ENCODE data around the gene PTH1R. TPM values are rescaled to one million over a fixed set of nuclear protein-coding genes. Genes with fewer than 3 reads are reported as not detected.
A peak's percentile ranks its signal among the peaks of the same experiment; 100 is the strongest.

The PTH1R gene
- total RNA-seq, 1 experiment from 2014 or later = 1.3 TPM

DNA sequence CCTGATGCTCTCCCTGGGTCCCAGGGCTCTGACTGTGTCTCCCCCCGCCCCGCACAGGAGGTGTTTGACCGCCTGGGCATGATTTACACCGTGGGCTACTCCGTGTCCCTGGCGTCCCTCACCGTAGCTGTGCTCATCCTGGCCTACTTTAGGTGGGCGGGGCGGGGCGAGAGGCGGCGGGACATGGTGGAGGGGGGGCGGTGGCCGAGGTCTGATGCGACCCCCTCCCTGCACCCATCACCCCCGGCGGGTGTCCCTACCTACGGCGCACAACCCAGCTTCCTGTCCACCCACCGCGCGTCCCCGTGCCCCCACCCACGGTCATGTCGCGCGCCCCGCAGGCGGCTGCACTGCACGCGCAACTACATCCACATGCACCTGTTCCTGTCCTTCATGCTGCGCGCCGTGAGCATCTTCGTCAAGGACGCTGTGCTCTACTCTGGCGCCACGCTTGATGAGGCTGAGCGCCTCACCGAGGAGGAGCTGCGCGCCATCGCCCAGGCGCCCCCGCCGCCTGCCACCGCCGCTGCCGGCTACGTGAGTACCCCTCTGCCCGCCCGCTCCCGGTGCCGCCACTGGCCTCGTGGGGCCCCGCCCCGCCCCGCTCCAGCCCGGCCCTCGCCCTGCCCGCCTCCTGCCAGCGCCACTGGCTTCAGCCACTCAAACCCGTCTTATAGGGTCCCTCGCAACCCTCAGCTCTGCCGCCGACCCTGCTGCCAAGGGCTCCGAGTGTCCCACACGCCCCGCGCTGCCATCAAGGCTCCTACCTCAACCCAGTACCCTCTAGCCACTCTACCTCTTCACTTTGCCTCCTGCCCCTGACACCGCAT, 21.0 kb downstream of the PTH1R start:
- DNase-seq (ENCODE audit: low read depth) = peak; percentile 65

DNA sequence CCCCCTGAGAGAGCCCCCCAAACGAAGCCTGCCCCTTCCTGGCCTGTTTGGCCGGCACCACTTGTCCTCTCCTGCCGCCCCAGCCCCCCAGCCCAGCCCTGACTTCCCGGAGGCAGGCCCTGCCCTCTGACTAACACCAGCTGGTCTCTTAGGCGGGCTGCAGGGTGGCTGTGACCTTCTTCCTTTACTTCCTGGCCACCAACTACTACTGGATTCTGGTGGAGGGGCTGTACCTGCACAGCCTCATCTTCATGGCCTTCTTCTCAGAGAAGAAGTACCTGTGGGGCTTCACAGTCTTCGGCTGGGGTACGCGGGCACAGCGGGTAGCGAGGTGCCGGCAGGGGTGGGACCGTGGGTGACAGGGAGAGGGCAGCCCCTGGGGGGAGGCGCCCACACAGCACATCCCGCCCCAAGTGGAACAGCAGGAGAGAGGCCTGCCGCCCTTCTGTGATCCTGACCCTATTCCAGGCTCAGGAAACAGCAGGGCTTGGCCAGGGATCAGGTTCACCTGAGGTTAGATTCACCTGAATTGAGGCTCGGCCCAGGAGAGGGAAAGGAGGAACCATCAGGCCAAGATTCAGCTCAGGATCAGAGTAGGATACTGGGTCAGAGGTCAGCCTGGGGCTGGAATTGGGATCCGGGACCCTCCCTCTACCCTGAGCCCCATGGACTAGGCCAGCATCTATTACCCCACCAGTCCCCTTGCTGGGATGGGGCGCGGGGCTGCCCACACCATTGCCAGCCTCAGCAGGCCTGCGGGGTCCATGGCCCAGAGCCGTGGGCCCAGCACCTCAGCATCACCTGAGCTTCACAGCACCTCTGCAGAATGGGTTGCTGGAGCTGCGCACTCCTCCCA, 21.9 kb downstream of the PTH1R start:
- DNase-seq (ENCODE audit: low read depth) = no peak

DNA sequence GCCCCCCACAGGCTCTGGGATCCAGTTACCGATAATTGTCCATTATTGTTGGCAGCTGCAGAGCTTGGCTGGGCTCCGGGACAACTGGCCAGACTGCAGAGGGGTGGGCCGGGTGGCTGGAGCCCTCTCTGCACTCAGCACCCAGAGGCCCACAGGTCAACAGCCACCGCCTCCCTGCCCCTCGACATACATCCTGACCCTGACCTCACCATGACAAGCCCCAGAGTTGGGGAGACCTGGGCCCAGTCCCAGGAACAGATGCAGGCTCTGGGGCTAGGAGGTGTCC, 22.4 kb downstream of the PTH1R start:
- no peak for DNase-seq (ENCODE audit: low read depth)

DNA sequence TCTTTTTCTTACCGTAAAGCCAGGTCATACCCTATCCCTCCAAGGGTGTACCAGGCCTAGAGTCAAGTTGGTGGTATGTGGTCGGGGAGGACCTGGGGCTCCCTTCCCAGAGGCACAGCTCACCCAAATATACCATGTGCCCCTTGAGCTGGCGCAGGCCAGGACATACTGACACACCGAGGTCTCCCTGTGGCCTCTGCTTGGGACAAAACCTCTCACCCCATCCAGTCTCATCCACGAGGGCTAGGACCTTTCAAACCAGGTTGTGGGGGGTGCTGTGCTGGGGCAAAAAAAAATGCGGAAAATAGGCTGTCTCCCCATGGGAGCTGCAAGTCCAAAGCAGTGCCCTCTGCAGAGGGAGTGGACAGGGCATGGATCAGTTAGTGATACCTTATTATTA, 22.8 kb downstream of the PTH1R start:
- DNase-seq (ENCODE audit: low read depth) = no peak

DNA sequence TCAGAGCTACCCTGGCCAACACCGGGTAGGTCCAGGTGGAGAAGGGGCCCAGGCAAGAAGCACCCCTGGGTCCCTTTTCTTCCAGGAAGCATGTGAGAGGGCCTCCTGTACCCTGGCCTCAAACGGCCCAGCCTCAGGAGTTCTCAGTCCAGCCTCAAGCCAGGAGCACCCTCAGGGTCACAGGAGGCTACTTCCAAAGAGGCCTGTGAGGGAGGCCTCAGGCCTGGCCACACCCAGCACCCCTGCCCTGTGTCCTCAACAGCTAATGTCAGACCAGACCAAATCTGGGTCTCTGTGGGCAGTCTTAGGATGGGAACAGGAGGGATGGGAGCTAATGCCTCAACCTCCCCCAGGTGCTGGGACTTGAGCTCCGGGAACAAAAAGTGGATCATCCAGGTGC, 23.5 kb downstream of the PTH1R start:
- DNase-seq (ENCODE audit: low read depth) = no peak

DNA sequence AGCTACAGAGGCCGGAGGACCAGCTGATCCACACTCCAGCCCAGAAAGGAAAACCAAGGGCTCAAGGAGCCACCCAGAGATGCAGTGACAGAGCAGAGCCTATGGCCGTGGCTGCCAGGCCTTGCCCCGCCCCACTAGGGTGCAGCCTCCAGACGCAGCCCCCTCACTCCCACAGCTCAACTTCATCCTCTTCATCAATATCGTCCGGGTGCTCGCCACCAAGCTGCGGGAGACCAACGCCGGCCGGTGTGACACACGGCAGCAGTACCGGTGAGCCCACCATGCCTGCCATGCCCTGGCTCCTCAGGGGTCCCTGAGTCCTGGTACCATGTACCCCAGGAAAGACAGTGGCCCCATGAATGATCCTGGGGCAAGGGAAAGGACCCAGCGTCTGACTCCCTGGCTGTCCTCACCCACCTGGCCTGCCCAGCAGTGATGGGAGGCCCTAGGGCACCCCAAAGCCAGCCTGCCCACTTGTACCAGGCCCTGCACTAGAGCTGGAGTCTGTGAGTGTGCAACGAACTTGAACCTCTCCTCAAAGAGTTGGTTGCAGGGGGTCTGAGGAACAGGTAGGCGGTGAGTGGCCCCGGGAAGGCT, 24.2 kb downstream of the PTH1R start:
- no peak for DNase-seq (ENCODE audit: low read depth)

DNA sequence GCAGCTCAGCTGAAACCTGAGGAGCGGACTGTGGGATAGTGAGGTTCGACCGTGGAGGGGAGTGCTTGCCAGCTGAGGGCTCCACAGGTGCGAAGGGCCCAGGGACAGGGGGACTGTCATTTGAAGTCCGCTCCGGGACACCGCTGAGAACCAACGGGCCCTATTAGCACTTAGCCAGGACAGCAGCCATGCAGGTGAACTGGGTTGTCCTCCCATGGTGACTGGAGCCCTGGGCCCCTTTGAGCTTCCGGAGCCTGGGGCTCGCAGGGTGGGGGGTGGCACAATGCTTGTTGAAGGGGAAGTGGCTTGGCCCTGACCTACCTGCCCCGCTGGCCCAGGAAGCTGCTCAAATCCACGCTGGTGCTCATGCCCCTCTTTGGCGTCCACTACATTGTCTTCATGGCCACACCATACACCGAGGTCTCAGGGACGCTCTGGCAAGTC, 24.7 kb downstream of the PTH1R start:
- no peak for DNase-seq (ENCODE audit: low read depth)

DNA sequence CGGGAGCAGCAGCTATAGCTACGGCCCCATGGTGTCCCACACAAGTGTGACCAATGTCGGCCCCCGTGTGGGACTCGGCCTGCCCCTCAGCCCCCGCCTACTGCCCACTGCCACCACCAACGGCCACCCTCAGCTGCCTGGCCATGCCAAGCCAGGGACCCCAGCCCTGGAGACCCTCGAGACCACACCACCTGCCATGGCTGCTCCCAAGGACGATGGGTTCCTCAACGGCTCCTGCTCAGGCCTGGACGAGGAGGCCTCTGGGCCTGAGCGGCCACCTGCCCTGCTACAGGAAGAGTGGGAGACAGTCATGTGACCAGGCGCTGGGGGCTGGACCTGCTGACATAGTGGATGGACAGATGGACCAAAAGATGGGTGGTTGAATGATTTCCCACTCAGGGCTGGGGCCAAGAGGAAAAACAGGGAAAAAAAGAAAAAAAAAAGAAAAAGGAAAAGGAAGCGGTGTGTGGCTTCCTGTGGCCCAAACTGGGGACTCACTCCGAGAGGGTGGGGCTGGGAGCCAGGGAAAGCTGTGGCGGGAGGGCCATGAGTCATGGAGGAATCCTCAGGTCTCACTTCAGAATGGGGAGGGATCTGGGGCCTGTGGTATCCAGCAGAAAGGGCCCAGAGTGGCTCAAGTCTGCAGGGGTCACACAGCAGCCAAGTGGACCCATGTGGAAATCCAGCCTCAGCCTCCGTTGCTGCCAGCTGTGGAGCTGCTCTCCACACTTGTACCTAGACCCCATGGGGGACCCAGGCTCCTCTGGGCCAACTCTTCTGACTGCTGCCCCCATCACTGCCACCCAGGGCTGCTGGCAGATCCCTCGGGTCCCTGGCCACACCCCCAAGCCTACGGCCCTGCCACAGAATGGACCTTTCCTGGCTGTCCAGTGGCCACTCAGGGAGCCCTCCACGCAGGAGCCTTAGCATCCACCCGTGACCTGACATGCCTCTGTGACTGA, 26.1 kb downstream of the PTH1R start:
- peak; percentile 27 for DNase-seq (ENCODE audit: low read depth)

DNA sequence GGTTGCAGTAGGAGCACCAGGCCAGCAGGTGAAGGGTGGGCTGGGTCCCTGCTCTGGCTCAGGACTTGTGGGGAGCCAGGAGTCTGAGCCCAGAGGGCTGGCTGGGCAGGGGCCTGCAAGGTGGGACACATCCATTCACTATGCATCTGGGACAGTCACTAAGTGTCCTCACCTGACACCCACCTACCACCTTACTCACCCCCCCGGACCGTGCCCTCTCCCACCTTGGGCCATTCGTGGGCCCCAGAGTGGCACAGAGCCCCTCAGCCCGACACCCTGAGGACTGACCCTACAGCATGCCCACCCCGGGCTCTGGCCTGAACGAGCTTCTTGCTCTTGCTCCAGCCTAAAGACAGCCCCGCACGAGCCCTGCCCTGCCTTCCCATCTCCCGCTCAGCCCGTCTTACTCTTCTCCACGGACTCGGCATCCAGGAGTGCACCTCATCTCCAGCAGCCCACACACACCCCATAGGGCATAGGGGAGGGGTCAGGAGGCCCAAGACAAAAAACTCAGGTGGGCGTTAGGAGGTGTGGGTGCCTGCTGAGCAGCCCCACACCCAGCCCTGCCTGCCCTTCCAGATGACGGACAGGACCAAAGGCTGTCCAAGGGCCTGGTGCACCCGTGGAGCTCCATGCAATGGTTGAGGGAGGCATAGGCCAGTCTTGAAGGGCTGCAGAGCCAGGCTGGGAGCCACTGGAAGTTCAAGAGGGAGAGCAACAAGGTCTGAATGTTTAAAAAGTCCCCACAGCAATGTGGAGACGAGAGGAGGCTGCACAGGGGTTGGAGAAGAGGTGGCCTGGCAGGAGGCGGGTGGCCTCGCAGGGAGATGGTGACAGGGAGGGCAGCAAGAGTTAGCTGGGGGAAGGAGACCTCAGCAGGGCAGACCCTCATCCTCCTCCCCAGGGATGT, 27.0 kb downstream of the PTH1R start:
- no peak for DNase-seq (ENCODE audit: low read depth)

DNA sequence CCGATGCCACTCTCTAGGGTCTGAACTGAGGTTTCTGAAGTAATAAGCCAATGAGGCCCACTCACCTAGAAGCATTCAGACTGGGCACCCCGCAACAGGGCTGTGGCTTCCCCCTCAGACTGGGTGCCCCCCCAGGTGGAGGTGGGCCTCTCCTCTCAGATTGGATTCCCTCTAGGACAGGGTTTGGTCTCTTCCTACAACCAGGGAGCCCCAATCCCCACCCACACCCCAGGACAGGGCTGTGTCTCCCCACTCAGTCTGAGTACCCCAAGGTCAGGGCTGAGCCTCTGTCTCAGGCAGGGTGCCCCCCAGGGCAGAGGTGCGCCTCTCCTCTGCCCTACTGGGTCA, 27.7 kb downstream of the PTH1R start:
- no peak for DNase-seq (ENCODE audit: low read depth)

DNA sequence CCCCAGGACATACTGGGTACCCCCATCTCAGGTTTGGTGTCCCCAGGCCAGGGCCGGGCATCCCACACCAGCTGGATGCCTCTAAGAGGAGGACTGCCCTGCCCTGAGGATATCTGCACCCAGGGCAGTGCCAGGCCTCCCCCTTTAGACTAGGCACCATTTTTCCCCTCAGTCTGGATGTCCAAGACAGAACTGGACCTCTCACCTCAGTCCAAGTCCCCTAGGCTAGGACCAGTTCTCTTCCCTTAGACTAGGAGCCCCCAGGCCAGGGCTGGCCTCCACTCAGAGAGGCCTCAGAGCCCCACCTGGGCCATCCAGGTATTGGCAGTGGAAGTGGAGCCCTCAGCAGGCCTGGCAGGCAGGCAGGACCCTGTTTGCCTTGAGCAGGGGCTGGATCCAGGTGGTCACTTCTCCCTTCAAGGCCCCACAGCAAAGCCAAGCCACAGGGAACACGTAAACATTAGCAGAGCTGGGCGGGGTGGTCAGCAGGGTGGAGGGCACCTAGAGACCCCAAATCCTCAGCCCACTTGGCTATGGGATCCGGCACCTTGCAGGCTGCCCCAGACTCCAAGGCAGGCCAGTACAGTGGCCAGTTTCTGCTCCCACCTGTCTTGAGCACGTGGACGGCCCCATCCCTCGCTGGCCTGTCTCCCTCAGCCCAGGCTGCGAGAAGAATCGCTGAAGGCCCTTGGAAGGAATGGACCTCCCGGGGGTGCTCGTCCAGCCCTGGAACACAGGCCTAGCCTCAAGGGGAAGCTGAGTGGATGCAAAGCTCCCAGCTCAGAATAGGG, 28.3 kb downstream of the PTH1R start:
- no peak for DNase-seq (ENCODE audit: low read depth)

DNA sequence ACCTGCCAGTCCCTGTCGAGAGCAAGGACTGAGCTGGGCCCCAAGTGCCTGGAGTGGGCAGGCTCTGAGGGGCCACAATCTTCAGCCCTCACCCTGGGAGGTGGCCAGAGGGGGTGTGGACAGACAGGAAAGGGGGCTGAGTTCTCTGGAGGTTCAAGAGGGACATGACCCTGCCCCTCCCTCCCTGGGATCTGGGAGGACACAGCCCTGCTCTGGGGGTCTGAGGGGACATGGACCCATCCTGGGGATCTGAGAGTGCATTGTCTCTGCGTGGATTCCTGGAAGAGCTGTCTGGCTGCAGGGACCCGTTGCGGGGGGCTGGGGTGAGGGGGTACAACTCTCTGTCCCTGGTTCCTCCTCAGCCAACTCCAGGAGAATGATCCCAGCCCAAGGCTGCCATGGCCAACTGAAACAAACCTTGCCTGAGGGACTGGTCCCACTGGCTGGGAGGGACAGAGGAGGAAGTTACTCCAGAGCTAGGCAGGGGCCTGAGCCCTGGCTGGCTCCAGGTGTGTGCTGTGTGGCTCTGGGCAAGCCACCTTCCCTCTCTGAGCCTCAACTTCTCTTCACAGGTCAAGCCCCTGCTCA, 29.0 kb downstream of the PTH1R start:
- DNase-seq (ENCODE audit: low read depth) = no peak

DNA sequence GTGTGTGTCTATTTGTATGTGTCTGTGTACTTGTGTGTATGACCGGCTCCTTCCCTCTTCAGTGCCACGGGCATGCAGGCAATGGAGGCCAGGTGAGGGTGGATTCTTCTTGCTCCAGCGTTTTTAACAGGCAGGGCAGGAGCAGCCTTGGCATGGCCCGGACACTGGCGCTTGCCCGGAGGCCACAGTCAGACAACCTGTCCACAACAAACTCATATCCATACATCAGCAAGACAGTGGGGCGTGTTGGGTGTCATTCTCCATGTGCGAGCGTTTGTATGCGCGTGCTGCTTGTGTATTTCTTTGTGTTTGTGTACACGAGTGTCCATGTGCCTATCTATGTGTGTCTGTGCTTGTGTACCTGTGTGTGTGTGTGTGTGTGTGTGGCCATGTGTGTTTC, 29.8 kb downstream of the PTH1R start:
- no peak for DNase-seq (ENCODE audit: low read depth)

DNA sequence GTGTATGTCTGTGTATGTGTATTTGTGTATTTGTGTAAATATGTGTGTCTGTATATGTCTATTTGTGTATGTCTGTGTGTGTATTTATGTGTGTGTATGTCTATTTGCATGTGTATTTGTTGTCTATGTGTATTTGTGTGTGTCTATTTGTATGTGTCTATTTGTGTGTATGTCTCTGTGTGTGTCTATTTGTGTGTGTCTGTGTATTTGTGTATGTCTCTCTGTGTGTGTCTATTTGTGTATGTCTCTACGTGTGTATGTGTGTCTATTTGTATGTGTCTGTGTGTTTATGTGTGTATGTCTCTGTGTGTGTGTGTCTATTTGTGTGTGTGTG, 30.4 kb downstream of the PTH1R start:
- DNase-seq (ENCODE audit: low read depth) = peak; percentile 35

DNA sequence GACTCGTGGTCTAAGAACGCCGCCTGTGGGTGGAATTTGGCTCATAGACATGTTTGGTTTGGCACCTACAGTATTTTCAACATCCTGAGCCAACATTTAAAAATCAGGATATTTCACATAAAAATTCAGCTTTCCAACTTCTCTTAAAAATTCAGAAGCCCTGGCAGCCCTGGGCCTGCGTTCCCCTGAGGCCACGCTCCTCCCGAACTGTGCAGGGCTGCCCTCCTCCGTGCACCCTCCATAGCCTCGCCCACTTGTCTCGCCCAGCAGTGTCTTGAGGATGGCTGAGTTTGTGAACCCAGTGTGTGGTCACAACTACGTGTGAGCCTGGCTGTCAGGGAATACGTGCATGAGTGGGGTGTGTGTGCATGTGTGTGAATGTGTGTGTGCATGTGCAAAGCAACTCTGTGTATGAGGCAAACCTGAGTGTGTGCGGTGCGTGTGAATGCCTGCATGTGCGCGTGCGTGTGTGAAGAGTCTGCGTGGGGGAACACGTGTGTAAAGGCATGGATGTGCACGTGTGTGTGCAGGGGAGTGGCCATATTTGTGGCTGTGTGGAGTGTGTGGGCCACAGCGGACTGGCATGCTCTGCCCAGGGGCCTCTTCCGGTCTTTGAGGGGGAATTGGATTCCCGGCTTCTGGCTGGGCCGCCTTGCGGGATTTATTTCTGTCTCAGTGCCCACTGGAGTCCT, 30.9 kb downstream of the PTH1R start:
- DNase-seq (ENCODE audit: low read depth) = no peak

DNA sequence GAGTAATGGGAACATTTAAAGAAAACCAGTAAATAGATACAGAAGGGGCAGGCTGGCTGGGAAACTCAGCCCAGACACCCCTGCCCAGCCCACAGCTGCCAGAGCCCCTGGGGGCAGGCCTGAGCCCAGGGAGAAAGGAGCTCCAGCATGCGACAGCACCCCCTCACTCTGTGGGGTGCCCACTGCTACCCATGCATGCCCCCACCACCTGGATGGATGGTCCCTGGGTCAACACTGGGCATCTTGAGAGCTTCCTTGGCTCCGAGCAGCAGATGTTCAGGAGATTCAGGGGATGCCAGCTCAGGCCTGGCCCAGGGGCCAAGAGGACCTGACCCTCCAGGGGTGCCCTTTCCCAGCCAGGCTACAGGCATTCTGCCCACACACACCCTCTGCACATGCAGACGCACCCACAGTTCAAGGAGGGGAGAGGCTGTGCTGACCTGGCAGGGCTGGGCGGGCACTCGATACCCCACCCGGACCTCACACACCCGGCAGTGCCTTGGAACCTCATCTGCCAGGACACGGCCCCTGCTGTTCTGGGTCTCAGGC, 31.5 kb downstream of the PTH1R start:
- no peak for DNase-seq (ENCODE audit: low read depth)

DNA sequence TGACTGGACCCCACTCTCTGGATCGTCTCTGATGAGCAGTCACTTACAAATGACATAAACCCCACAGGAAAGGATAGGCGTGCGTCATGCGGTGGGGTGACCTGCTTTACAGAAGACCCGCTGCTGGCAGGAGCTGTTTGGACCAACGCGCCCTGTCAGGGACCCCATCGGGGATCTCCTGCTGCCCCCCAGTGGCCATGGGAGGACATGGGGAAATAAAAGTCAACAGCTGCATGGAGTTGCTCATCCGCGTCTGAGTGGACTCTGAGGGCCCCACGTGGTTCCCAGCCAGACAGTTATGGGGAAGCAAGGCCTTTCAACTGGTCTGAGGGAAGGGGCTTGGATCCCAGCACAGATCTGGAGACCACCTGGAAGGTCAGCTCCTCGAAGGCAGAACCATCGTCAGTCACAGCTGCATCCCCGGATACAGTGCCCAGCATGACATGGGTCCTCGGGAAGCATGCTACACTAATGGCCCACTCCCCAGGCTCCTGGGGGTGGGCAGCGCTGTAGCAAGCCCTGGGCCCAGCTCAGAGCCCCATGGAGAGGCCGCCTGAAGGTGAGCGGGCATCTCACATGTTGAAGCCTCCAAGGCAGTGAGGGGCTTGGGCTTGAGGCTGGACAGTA, 32.1 kb downstream of the PTH1R start:
- peak; percentile 89 for DNase-seq (ENCODE audit: low read depth)

DNA sequence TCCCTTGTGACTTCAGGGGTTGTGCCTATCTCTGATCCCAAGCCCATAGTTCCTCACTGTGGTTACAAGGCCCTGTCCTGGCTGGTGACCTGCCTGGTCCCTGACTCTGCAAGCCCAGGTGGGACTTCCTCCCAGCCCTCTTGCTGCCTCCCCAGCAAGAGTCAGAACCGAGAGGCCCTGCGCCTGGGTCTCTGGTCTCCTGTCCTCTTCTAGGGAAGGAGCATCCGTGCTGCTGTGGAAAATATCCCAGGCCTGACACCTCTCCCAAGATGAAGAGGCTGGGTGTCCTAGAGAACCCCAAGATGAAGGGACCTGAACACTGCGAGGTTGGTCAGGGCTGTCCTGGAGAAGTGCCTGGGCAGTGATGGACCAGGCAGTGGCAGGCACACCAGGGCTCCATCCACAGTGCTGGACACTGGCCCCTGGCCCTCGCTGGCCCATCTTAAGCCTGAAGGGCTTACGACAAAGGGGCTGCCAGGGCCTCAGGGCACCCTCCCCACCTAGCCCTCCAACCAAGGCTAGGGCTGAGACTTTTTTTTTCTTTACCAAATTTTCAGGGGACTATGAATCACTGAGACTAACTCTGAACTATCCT, 32.7 kb downstream of the PTH1R start:
- DNase-seq (ENCODE audit: low read depth) = no peak

Data from LHCN-M2 (cell line).